NCI-H2196 (cell line): ENCODE data around the gene CABLES2.

Experiments
- DNase-seq: peaks from one replicate; lab custom pipeline; 2025; ENCODE audit not compliant: unreplicated experiment; lab: John Stamatoyannopoulos, UW

The CABLES2 gene

DNA sequence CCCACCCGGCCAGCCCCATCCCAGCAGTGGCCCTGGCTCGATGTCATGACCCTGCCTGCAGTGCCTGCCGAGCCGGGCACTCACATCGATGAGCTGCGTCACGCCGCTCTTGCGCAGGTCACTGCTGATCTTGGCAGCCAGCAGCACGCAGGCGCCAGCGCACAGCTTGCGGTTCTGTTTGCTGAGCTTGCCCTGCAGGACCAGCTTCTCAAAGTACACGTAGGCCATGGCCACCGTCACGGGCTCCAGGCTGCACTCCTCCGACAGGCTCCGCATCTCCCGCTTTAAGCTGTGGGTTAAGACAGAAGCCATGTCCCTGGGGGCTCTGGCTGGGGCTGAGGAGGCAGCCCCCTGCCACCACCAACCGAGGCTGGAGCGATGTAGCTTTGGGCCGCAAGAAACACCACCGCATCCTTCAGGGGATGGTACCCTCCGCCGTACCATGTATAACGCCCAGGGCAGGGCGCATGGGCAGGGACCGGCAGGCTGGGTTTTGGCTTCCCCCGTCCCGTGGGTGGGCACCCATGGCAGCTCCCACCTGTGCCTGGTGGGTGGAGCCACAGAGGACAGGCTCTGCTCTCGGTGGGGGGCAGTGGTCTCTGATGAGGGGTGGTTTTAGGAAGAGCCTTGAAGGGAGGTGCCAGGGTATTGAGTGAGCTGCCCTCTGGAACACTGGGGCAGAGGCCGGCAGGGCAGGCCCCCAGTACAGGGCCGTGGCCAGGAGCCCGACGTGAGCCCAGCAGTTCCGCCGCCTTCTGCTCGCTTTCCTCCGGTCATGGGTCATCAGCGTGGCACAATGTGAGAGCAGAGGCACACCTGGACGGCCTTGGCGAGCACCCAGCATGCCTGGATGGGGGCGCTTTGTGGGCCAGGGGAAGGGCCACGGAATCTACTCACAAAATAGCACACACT is 15.7 kb downstream of the CABLES2 start:
- no peak for DNase-seq

- no peak for DNase-seq
Observed at GRCh38 chr20:62390317-62391164, 16.5 kb downstream of the CABLES2 start.

DNA sequence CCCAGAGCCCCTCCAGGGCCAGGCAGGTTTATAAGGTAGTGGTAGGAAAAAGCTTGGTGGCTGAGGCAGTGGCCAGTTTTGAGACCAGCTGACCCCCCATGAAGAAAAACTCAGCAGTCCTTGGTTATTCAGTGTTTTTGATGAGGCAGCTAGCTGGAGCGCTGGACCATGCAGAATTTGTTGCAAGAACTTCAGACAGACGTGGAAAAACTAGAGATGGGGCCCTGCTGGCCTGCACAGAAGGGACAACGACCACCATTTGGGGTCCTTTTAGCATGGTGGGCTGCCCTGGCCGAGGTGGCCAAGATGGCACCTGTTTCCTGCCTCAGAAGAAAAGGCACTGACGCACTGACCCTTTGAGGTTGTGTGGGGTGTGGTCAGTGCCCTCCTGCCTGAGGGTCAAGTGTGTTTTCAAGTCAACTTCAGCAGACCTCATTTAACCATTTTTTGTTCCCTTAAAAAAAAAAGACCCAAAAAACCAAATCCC is 17.4 kb downstream of the CABLES2 start:
- no peak for DNase-seq

DNA sequence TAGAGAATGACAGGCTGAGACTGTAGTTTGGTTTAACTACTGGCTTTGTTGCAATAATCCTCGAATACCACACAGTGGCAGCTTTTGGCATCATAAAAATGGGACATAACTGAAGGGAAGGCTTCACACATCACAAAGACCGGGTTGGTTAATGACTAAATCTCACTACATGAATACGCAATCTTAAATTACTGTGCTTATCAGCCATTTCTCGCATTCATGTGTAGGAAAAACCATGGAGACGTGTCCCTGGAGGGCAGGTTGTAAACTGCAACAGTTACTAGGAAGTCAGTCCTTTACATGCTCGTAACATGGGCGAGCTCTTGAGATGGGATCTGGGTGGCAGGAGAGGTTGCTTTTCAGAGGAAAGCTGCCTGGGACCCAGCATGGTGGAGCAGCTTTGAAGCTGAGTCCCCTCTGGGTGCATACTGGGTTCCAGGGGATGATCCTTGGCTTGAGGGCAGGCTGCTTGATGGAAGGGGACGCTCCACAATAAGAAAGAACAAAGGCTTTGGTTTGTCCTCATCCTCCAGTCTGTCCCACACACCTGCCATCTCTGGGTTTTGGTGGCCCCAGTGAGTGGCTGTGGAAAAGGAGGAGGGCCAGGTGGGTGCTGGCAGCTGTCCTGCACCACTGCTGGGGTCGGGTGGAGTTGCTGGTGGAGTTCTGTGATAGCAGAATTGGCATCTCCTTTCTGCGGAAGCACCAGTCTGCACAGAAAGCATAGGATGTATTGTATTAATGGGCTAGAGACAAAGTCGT is 18.1 kb downstream of the CABLES2 start:
- DNase-seq, result no peak

- DNase-seq, result no peak
Observed at GRCh38 chr20:62387933-62388635, 19.0 kb downstream of the CABLES2 start.

DNA sequence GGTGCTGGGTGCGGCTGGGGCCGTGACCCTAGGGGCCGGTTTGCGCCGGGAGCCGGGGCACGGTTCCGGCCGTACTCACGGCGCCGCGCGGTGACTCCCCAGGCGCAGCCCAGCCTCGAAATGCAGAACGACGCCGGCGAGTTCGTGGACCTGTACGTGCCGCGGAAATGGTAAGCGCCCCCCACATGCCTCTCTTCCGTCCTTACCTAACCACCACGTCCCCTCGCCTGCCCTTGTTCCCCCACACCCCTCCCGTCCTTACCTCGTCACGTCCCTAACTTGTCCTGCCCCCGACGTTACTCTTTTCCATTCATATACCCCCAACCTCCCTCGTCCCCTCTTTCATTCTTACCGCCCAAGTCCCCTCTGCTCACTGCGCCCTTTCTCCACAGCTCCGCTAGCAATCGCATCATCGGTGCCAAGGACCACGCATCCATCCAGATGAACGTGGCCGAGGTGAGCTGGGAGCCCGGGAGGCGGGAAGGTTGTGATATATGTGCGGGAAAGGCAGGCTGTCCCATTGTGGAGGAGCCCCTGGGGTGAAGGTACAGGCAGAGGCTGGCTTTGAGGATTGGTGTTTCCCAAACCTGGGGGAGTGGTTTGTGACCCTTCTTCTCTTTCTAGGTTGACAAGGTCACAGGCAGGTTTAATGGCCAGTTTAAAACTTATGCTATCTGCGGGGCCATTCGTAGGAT is 19.7 kb downstream of the CABLES2 start:
- DNase-seq, result no peak

GRCh38 chr20:62386383-62387218 is 20.5 kb downstream of the CABLES2 start, which contains the start of gene RPS21:
RPS21 (plus strand) TSS chr20:62387103; CDS start chr20:62387339, 236 bp downstream.
- DNase-seq, result peak; percentile 92

DNA sequence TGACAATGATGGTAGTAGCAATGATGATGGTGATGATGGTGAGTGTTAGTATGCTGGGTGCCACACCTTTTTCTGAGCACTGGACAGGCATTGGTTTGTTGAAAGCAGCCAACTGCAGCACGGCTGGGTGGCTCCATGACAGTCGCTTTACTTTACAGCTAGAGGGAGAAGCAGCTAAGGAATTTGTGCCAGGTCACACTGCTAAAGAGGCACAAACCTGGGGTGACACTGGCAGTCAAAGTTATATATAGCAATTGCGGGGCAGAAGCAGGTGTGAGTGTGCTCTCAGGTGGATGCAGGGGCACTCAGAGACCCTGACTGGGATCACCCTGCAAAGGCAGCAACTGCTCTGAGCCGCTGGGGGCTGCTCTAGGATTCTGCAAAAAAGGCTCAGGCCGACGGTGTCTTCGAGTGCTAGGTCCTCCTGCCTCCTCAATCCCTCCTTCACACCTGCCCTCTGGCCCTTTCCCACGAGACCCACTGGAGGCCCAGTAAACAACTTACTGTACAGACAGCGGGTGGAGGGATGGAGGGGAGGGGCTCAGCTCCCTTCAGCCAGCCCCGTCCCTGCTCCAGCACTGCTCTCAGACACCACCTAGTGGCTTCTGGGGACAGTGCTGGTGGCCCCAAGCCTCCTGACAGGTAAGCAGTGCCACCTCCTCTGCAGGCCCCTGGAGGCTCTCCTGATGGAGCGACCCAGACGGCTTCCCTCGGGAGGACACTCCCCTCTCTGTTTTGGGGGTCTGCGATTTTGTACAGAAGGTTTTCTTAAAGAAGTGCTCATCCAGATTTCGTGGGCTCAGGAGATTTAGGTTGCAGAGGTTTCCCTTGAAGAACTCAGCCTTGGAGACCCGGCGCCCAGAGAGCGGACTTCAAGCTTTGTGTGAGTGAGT is 24.5 kb downstream of the CABLES2 start:
- DNase-seq, result peak; percentile 86

DNA sequence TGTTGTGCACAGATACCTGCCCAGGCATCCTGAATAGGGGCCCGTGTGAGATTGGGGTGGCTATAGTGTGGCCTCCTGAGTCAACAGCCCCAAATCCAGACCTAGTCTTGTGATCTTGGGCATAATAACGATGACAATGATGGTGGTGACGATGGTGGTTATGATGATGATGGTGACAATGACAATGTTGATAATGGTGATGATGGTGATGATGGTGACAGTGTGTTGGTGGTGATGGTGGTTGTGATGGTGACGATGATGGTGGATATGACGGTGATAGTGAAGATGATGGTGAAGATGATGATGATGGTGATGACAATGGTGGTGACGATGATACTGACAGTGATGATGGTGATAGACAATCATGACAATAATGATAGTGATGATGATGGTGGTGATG is 25.2 kb downstream of the CABLES2 start:
- DNase-seq, result no peak

- DNase-seq, result peak; percentile 21
Observed at GRCh38 chr20:62381202-62381797, 25.8 kb downstream of the CABLES2 start.

DNA sequence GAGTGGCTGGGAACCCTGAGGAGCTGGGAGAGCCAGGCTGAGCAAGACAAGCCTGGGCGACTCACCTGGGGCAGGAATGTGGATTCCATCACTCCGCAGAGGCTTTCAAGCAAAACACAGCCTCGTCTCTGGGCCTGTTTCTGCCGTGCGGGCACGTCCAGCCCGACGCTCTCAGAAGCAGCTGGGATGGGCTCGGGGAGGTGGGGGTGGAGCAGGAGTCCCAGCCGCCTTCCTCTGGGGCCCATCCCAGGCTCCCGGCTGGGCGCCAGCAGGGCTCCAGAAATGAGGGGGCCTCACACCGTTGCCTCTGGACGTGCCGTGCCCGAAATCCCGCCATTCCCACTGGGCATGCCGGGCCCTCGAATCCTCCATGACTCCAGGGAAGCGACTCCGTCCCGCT is 28.9 kb downstream of the CABLES2 start:
- DNase-seq, result no peak

DNA sequence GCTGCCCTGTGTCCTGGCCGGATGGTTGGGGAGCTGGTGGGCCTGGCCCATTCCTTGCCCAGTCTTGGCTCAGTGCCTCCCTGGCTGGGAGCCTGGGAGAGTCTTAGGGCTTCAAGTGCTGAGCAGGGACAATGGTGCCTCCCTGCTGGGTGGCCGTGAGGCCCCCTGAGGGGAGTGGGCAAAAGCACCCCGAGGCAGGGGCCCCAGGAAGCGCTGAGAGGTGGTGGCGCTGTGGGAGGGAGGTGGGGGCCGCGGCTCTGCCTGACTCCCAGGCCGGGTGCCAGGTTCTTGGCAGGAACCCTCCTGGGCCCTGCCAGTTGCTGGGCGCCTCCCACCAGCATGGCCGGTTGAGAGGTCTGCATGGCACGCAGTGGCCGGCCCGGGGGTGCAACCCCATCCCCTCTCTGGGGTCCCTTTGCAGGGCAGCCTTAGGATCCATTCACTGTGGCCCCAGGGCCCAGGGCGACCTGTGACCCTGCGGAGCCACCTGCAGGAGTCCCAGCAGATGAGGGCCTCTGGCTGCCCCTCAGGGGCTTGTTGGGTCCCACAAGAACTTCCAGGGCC is 29.4 kb downstream of the CABLES2 start:
- peak; percentile 47 for DNase-seq

- DNase-seq, result no peak
Observed at GRCh38 chr20:62377064-62377461, 30.0 kb downstream of the CABLES2 start.

DNA sequence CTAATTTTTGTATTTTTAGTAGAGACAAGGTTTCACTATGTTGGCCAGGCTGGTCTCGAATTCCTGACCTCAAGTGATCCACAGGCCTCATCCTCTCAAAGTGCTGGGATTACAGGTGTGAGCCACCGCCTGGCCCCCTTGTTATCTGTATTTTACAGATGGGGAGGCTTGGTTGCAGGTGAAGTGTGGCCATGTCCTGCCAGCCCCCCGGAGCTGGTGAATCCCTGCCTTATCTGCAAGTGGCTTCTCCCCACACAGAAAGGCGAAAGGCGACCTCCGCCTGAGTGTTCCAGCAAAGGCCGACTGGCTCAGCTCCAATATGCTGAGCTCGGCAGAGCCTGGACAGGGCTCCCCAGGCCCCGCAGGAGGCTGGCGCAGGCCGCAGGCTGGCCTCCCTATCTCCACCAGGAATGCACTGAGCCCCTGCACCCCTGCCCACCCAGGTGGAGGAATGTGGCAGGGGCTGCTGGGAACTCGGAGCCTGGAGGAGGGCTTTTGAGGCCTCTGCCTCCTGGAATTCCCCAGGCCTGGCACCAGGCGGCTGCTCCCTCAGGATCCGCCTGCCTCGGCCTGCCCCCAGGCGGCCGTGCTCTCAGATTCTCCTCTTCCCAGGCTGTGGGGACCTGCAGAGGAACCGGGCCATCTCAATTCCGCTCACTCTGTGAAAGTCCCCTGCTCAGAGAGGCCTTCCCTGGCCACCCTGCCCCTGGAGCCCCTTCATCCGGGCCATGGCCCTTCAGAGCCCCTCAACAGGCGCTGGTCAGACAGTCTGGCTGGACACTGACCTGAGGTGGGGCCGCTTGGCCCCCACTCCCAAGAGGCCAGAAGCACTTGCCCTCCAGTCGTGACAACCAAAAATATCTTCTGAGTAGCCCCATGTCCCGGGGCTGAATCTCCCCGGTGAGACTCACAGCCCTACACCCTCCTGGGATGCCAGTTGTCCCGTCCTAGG is 30.7 kb downstream of the CABLES2 start:
- no peak for DNase-seq

GRCh38 chr20:62374331-62375152 is 32.5 kb downstream of the CABLES2 start:
- DNase-seq, result peak; percentile 46
